ENCODE measurements around the gene IQCF6. TPM values are rescaled to one million over a fixed set of nuclear protein-coding genes. Genes with fewer than 3 reads are reported as not detected.
"Not testable (repeated sequence)": the region's sequence is repeated elsewhere in the genome, so short reads cannot be mapped to it uniquely, and the experiment has no call there.

The IQCF6 gene
- total RNA-seq, 4 donors from 2014 or later = not detected

GRCh38 chr3:51798411-51798963 lies 19.4 kb upstream of the IQCF6 start:
- H3K27ac ChIP-seq = no peak overlapping the region
- no peaks in the 10 kb centered on the region for H3K36me3 ChIP-seq
- DNase-seq (no peak), ATAC-seq (no peak)
- H3K4me3 ChIP-seq = no peak overlapping the region
- H3K27me3 ChIP-seq = peaks cover 0 to 2% (median 0%) of the 10 kb centered on the region in 3 donors
- no peaks in the 10 kb centered on the region for H3K9me3 ChIP-seq
- in situ Hi-C loops (cut with MboI; ENCODE audit: low sequenced_read_pairs in 4 of 4) (no loop called here), intact Hi-C loops (cut with DNase I; ENCODE audit: low total_unique reads) (no loop called here)
- TF ChIP-seq POLR2A (IDR thresholded peaks at IDR 0.05) = no peak
- TF ChIP-seq CTCF (IDR thresholded peaks at IDR 0.05 in 4 of 5, conservative IDR thresholded peaks at IDR 0.05 in 1 of 5) = no peak
- no peaks in the 10 kb centered on the region for H3K4me1 ChIP-seq

DNA sequence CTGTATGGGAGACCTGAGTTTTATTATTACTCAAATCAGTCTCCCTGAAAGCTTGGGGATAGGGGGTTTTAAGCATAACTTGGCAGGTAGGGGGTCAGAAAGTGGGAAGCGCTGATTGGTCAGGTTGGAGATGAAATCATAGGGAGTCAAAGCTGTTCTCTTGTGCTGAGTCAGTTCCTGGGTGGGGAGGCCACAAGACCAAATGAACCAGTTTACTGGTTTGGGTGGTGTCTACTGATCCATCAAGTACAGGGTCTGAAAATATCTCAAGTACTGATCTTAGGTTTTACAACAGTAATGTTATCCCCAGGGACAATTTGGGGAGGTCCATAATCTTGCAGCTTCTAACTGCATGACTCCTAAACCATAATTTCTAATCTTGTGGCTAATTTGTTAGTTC lies 17.8 kb upstream of the IQCF6 start:
- Histone ChIP-seq H3K9me3 (no peaks in the 10 kb centered on the region), H3K4me1 (no peaks in the 10 kb centered on the region), H3K36me3 (no peaks in the 10 kb centered on the region), H3K27ac (no peak overlapping the region), H3K4me3 (no peak overlapping the region), H3K27me3 (peaks cover 0 to 2% (median 0%) of the 10 kb centered on the region in 3 donors)
- DNase-seq (no peak), ATAC-seq (no peak)
- intact Hi-C loops (cut with DNase I; ENCODE audit: low total_unique reads) (no loop called here), in situ Hi-C loops (cut with MboI; ENCODE audit: low sequenced_read_pairs in 4 of 4) (no loop called here)
- TF ChIP-seq POLR2A (IDR thresholded peaks at IDR 0.05) (no peak), CTCF (IDR thresholded peaks at IDR 0.05 in 4 of 5, conservative IDR thresholded peaks at IDR 0.05 in 1 of 5) (no peak)

GRCh38 chr3:51794206-51794605 lies 15.2 kb upstream of the IQCF6 start:
- no peak overlapping the region for H3K27ac ChIP-seq
- ATAC-seq (no peak), DNase-seq (no peak)
- in situ Hi-C loops (cut with MboI; ENCODE audit: low sequenced_read_pairs in 4 of 4) (no loop called here), intact Hi-C loops (cut with DNase I; ENCODE audit: low total_unique reads) (no loop called here)
- no peaks in the 10 kb centered on the region for H3K4me1 ChIP-seq
- no peaks in the 10 kb centered on the region for H3K36me3 ChIP-seq
- H3K27me3 ChIP-seq = peaks cover 0 to 2% (median 0%) of the 10 kb centered on the region in 3 donors
- H3K9me3 ChIP-seq = no peaks in the 10 kb centered on the region
- H3K4me3 ChIP-seq = no peak overlapping the region
- TF ChIP-seq POLR2A (IDR thresholded peaks at IDR 0.05) (no peak), CTCF (IDR thresholded peaks at IDR 0.05 in 4 of 5, conservative IDR thresholded peaks at IDR 0.05 in 1 of 5) (no peak)

DNA sequence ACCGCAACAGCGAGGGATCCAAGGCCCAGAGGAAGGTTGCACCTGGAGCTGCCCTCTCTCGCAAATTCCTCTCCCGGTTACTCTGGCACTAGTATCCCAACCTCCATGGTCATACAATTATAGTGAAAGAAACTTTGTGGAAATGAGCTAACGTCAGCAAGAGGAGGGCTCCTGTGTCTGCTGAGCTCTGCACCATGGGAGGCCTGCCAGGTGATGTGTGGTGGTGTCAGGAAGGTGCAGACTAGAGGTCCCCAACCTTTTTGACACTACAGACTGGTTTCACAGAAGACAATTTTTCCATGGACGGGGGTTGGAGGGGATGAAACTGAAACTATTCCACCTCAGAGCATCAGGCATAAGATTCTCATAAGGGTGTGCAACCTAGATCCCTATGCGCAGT lies 13.2 kb upstream of the IQCF6 start:
- DNase-seq (no peak), ATAC-seq (no peak)
- no peak for TF ChIP-seq POLR2A (IDR thresholded peaks at IDR 0.05)
- TF ChIP-seq CTCF (IDR thresholded peaks at IDR 0.05 in 4 of 5, conservative IDR thresholded peaks at IDR 0.05 in 1 of 5) = no peak
- no peaks in the 10 kb centered on the region for H3K4me1 ChIP-seq
- in situ Hi-C loops (cut with MboI; ENCODE audit: low sequenced_read_pairs in 4 of 4) = no loop called here
- no peak overlapping the region for H3K4me3 ChIP-seq
- no peaks in the 10 kb centered on the region for H3K36me3 ChIP-seq
- H3K27ac ChIP-seq = no peak overlapping the region
- intact Hi-C loops (cut with DNase I; ENCODE audit: low total_unique reads) = no loop called here
- H3K9me3 ChIP-seq = no peaks in the 10 kb centered on the region
- peaks cover 0 to 2% (median 0%) of the 10 kb centered on the region in 3 donors for H3K27me3 ChIP-seq

DNA sequence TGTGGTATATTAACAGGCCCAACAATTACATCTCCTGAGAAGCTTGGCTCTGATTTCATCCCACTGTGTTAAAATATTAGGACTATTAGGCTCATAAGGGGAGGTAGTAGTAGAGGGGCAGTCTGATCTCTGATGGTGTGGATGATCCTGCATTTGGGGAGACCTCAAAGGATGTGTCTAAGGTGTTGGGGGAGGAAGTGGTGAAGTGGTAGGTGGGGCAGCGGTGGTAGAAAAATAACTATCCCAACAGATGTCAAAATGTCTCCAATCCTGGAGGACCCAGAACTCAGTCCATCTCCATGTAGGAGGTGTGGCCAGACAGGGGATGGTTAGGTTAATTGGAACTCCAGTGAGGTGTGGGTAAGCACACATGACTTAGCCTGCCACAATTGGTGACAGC lies 10.4 kb upstream of the IQCF6 start:
- H3K36me3 ChIP-seq = no peaks in the 10 kb centered on the region
- no peak overlapping the region for H3K27ac ChIP-seq
- DNase-seq (no peak), ATAC-seq (no peak)
- in situ Hi-C loops (cut with MboI; ENCODE audit: low sequenced_read_pairs in 4 of 4) = no loop called here
- no peaks in the 10 kb centered on the region for H3K9me3 ChIP-seq
- no peaks in the 10 kb centered on the region for H3K27me3 ChIP-seq
- intact Hi-C loops (cut with DNase I; ENCODE audit: low total_unique reads) = no loop called here
- TF ChIP-seq POLR2A (IDR thresholded peaks at IDR 0.05) (no peak), CTCF (IDR thresholded peaks at IDR 0.05 in 4 of 5, conservative IDR thresholded peaks at IDR 0.05 in 1 of 5) (no peak)
- H3K4me3 ChIP-seq = no peak overlapping the region
- no peaks in the 10 kb centered on the region for H3K4me1 ChIP-seq

DNA sequence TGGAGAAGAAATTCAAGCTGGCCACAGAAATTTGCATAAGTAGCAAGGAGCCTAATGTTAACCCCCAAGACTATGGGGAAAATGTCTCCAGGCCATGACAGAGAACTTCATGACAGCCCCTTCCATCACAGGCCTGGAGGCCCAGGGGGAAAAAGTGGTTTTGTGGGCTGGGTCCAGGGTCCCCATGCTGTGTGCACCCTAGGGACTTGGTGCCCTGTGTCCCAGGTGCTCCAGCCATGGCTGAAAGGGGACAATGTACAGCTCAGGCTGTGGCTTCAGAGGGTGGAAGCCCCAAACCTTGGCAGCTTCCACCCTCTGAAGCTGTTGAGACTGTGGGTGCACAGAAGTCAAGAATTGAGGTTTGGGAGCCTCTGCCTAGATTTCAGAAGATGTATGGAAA lies 8.5 kb upstream of the IQCF6 start:
- H3K4me1 ChIP-seq; H3K4me3 ChIP-seq; H3K27ac ChIP-seq; DNase-seq; intact Hi-C loops (cut with DNase I; ENCODE audit: low total_unique reads); H3K9me3 ChIP-seq; H3K36me3 ChIP-seq; ATAC-seq; H3K27me3 ChIP-seq; in situ Hi-C loops (cut with MboI; ENCODE audit: low sequenced_read_pairs in 4 of 4): not testable (repeated sequence)

Data from gastrocnemius medialis (tissue), 4 donors.